Retinal pigment epithelial cell (primary cell): Measurements from ENCODE around the gene MTPN.

ENCODE experiments used
- DNase-seq: peaks from one replicate; pipeline ENCODE4 v3.0.0-alpha.2; 2010; ENCODE audit warnings: low read depth
- H3K4me3 ChIP-seq: 2 replicates; pipeline ENCODE4 v1.5.1; 2011; ENCODE audit warnings: mild to moderate bottlenecking, low read length, control low read depth, moderate library complexity
- TF ChIP-seq, protein P1 (sequence below): conservative IDR thresholded peaks from 2 replicates; pipeline ENCODE4 v1.5.1; 2011; ENCODE audit warnings: low read depth, low read length, control low read depth, inconsistent platforms

MTPN gene

GRCh38 chr7:135877805-135878204, 99.4 kb downstream of the MTPN start:
- no peak for DNase-seq
- H3K4me3 ChIP-seq: no peak overlapping the region
- TF ChIP-seq, protein P1, sequence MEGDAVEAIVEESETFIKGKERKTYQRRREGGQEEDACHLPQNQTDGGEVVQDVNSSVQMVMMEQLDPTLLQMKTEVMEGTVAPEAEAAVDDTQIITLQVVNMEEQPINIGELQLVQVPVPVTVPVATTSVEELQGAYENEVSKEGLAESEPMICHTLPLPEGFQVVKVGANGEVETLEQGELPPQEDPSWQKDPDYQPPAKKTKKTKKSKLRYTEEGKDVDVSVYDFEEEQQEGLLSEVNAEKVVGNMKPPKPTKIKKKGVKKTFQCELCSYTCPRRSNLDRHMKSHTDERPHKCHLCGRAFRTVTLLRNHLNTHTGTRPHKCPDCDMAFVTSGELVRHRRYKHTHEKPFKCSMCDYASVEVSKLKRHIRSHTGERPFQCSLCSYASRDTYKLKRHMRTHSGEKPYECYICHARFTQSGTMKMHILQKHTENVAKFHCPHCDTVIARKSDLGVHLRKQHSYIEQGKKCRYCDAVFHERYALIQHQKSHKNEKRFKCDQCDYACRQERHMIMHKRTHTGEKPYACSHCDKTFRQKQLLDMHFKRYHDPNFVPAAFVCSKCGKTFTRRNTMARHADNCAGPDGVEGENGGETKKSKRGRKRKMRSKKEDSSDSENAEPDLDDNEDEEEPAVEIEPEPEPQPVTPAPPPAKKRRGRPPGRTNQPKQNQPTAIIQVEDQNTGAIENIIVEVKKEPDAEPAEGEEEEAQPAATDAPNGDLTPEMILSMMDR: no peak
